ENCODE data around the gene MARCHF10. TPM values are rescaled to one million over a fixed set of nuclear protein-coding genes. Genes with fewer than 3 reads are reported as not detected.

The MARCHF10 gene
- total RNA-seq, 2 donors from 2014 or later, result 29.7 TPM; not detected in 1

- no peak overlapping the region for H3K4me3 ChIP-seq
- H3K9me3 ChIP-seq, result no peaks in the 10 kb centered on the region
- no peak for TF ChIP-seq POLR2A (IDR thresholded peaks at IDR 0.05)
- TF ChIP-seq POLR2AphosphoS5 (IDR thresholded peaks at IDR 0.05), result no peak
- peaks cover 3% of the 10 kb centered on the region for H3K4me1 ChIP-seq (replicated peaks)
- no peaks in the 10 kb centered on the region for H3K36me3 ChIP-seq
- DNase-seq (ENCODE audit: low spot score), result no peak
- H3K27ac ChIP-seq, result no peak overlapping the region
- no peaks in the 10 kb centered on the region for H3K27me3 ChIP-seq (replicated peaks; ENCODE audit: insufficient read depth)
- 91% methylated on average over 3 of the region's 3 CpGs for WGBS
- intact Hi-C loops (cut with DNase I), result no loop called here
Observed at GRCh38 chr17:62825182-62825581, 17.1 kb upstream of the MARCHF10 start.

GRCh38 chr17:62824290-62825131 is 16.4 kb upstream of the MARCHF10 start:
- no peak for DNase-seq (ENCODE audit: low spot score)
- H3K9me3 ChIP-seq, result no peaks in the 10 kb centered on the region
- no peak for TF ChIP-seq POLR2AphosphoS5 (IDR thresholded peaks at IDR 0.05)
- no peak for TF ChIP-seq CTCF (IDR thresholded peaks at IDR 0.05)
- TF ChIP-seq POLR2A (IDR thresholded peaks at IDR 0.05), result no peak
- H3K4me1 ChIP-seq (replicated peaks), result peaks cover 3% of the 10 kb centered on the region
- H3K4me3 ChIP-seq, result no peak overlapping the region
- intact Hi-C loops (cut with DNase I), result no loop called here
- 64% methylated on average over 7 of the region's 7 CpGs for WGBS
- no peak overlapping the region for H3K27ac ChIP-seq
- H3K36me3 ChIP-seq, result no peaks in the 10 kb centered on the region
- no peaks in the 10 kb centered on the region for H3K27me3 ChIP-seq (replicated peaks; ENCODE audit: insufficient read depth)

- Histone ChIP-seq H3K9me3 (no peaks in the 10 kb centered on the region), H3K36me3 (no peaks in the 10 kb centered on the region), H3K4me1 (replicated peaks) (peaks cover 3% of the 10 kb centered on the region), H3K27ac (no peak overlapping the region), H3K4me3 (no peak overlapping the region), H3K27me3 (replicated peaks; ENCODE audit: insufficient read depth) (no peaks in the 10 kb centered on the region)
- TF ChIP-seq CTCF (IDR thresholded peaks at IDR 0.05) (no peak), POLR2A (IDR thresholded peaks at IDR 0.05) (no peak), POLR2AphosphoS5 (IDR thresholded peaks at IDR 0.05) (no peak)
- DNase-seq (ENCODE audit: low spot score), result no peak
- WGBS, result 95% methylated on average over 8 of the region's 8 CpGs
- intact Hi-C loops (cut with DNase I), result no loop called here
Observed at GRCh38 chr17:62823111-62823893, 15.2 kb upstream of the MARCHF10 start.

- WGBS, result 77% methylated on average over 11 of the region's 11 CpGs
Observed at GRCh38 chr17:62822080-62822904, 14.2 kb upstream of the MARCHF10 start.

More at GRCh38 chr17:62822080-62822904, 14.2 kb upstream of the MARCHF10 start:
- Histone ChIP-seq H3K4me1 (replicated peaks) (no peaks in the 10 kb centered on the region), H3K36me3 (no peaks in the 10 kb centered on the region), H3K27ac (no peak overlapping the region), H3K27me3 (replicated peaks; ENCODE audit: insufficient read depth) (no peaks in the 10 kb centered on the region), H3K4me3 (no peak overlapping the region), H3K9me3 (no peaks in the 10 kb centered on the region)
- DNase-seq (ENCODE audit: low spot score), result no peak
- intact Hi-C loops (cut with DNase I), result no loop called here
- no peak for TF ChIP-seq POLR2A (IDR thresholded peaks at IDR 0.05)
- no peak for TF ChIP-seq POLR2AphosphoS5 (IDR thresholded peaks at IDR 0.05)
- no peak for TF ChIP-seq CTCF (IDR thresholded peaks at IDR 0.05)
